NCI-H1417 treated with DMSO at 0.1 percent for 48 hours (cell line): ENCODE measurements around the gene GET4.
"Not testable (repeated sequence)": the region's sequence is repeated elsewhere in the genome, so short reads cannot be mapped to it uniquely, and the experiment has no call there.

Experiments
- DNase-seq: peaks from one replicate; lab custom pipeline; 2025; lab: John Stamatoyannopoulos, UW

The GET4 gene

DNA sequence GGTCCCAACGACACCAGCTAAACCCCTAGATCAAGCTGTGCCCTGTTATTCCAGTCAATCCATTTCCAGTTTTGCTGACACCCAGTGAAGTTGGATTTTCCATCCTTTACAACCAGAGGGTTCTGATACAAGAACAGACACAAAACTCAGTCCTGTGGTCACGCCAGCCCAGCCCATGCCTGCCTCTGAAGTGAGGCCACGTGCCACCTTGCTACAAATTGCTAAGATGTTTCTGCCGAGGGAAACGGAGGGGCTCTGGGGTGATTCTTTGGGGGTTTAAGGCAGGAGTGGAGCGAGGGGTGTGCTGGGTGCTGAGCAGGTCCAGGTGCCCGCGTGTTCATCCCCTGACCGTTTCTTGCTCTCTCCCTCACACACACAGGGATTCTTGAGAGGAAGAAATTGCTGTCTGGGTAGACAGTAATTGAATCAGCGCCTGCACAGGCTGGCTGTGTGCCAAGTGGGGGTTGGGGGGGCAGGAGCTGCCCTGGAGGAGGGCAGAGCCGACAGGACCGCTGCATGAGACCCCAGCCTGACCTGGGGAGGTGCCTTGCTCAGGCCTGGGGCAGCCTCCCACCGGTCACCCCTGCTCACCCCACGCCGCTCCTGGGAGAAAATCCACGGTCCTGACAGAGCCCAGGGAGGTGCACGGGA lies 40.1 kb downstream of the GET4 start:
- DNase-seq: no peak

DNA sequence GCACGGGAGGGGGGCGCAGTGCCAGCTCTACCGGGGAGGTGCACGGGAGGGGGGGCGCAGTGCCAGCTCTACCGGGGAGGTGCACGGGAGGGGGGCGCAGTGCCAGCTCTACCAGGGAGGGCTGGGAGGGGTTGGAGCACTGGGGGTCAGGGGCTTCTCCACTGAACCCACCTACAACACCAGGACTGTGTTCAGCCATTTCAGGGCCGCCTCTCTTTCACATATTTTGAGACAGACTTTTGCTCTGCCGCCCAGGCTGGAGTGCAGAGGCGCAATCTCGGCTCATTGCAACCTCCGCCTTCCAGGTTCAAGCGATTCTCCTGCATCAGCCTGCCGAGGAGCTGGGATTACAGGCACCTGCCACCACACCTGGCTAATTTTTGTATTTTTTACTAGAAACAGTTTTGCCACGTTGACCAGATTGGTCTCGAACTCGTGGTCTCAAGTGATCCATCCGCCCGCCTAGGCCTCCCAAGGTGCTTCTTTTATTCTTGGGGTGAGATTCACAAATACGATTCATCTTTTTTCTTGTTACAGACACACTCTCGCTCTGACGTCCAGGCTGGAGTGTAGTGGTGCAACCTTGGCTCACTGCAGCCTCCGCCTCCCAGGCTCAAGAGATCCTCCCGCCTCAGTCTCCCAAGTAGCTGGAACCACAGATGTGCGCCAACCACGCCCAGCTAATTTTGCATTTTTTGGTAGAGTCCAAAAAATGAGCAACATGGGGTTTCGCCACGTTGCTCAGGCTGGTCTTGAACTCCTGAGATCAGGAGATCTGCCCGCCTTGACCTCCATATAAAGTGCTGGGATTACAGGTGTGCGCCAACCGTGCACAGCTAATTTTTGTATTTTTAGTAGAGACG lies 41.1 kb downstream of the GET4 start:
- no peak for DNase-seq

DNA sequence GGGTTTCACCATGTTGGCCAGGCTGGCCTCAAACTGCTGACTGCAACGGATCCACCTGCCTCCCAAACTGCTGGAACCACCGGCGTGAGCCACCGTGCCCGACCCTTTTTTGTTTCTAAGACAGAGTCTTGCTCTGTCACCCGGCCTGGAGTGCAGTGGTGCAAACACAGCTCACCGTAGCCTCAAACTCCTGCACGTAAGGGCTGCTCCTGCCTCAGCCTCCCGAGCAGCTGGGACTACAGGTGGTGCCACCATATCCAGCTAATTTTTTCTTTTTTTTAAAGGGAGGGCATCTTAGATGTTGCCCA lies 41.7 kb downstream of the GET4 start:
- DNase-seq: no peak

DNA sequence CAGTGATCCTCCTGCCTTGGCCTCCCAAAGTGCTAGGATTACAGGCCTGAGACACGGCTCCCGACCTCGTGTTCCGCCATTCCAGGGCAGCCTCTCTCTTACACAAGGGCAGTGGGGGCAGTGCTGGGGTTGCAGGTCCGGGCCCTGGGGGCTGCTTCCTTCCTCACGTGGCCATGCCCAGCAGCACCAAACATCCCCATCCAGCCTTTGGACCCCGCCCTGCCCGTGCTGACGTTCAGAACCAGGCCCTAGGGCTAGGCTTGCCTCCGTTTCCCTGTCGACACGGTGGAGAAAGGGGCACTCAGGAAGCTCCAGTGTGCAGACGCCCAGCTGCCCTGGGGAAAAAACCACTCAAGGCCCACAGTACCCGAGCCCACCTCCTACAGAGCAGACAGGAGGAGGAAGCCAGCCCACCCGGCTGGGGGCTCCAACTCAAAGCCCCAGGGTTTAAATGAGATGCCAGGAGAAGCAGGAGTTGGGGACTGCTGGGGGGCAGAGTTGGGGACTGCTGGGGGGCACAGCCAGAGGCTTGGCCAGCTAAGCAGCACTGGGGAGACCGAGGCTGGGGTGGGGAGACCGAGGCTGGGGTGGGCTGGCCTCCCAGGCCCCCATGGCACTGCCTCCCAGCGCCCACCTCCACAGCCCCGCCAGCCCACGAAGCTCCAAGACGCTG lies 42.2 kb downstream of the GET4 start:
- no peak for DNase-seq

DNA sequence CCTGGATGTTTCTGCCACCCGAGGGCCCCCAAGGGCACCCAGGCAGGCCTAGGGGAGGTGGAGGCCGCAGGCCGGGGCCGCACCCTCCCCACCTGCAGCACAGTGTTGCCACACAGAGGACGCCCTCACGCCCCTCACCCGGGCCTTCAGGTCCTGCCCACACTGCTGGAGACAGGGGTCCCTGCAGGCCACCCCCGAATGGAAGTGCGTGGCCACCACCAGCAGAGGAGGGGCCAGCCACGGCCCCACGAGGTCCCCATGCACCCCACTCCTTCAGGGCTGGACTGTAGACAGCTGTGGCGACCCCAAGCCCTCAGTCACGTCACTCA lies 42.7 kb downstream of the GET4 start:
- no peak for DNase-seq

DNA sequence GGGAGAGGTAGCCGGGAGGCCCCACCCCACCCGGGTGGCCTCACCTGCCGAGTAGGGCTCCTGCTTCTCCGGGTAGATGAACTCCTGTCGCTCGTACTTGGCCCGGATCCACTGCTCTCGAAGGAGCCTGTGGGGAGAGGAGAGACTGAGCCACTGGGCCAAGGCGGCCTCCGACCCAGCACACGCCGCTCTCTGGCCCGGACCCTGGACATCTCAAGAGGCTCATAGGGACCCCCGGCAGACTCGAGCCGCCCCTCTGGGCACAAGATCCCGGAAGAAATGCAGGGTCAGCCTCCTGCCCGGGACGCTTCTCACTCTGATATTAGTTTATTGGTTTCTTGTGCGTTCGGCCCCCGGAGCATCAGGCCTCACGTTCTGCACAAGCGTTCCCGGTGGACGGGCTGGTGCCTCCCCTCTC lies 43.6 kb downstream of the GET4 start:
- DNase-seq: no peak

DNA sequence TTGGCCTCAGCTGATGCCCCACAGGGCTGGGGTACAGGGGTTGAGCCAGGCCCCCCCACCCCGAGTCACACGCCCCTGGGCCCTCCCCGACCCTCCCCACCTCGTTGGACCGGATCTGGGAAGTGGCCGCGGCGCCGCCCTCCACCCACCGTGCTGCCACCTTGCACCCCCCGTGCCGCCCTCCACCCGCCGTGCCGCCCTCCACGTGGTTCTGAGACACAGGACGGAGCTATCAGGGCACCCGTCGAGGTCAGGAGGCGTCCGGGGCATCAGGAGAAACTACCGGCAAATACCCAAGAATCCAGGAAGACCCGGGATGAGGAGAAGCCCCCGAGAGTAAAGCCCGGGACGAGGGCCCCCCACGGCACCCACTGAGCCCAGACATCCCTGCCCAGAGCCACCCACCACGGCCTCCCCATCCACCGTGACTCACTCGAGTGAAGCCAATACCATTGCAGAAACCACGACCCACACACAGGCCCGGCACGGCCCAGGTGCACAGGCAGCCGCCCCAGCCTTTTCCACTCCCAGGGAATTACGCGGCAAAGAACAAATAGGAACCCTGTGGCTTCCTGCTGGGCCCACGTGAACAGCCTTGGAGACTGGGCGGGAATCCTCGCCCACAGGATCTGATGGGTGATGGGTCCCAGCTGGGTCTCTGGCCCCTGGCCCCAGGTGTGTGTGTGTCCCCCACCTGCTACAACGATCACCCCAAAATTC lies 44.2 kb downstream of the GET4 start:
- DNase-seq: no peak

DNA sequence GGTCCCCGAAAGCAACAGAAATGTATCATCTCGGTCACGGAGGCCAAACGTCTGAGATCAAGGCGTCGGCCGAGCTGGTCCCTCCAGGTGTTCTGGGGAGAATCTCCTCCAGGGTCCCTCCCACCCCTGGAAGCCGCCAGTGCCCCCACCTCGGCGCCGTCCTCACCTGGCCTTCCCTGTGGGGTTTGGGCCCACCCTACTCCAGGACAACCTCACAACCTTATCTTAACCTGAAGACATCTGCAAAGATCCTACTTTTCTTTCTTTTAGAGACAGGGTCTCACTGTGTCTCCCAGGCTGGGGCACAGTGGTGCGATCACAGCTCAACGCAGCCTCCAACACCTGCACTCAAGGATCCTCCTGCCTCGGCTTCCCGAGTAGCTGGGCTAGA lies 44.7 kb downstream of the GET4 start:
- DNase-seq: no peak

DNA sequence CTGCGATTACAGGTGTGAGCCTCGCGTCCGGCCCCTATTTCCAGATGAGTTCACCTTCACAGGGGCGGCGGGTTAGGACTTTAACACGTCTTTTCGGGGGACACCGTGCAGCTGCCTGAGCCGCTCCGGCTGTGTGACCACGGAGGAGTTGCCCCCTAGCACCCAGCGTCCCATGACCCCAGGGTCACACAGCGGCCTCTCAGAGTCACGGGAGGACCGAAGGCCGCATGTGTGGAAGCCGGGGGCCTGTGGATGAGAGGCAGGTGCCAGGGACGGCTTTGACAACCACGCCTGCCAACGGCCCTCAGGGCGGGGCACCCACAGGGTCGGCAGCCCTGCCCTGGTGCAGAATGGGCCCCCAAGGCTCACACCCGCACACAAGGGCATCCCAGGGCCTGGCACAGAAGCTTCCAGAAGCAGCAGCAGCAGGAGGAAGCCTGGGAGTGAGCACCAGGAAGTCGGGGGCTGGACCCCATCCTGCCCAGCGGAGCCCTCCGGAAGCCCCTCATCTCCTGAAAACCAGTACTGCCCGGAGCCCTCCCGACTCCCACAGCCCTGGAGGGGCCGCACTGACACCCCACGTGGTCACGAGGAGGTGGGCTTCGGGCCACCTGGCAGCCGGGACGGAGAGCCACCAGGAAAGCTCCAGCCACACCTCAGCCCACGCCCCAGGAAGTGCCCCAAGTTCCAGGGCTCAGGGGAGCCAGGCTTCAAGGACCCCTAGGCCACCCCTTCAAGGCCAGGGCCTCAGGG lies 45.4 kb downstream of the GET4 start:
- DNase-seq: no peak

DNA sequence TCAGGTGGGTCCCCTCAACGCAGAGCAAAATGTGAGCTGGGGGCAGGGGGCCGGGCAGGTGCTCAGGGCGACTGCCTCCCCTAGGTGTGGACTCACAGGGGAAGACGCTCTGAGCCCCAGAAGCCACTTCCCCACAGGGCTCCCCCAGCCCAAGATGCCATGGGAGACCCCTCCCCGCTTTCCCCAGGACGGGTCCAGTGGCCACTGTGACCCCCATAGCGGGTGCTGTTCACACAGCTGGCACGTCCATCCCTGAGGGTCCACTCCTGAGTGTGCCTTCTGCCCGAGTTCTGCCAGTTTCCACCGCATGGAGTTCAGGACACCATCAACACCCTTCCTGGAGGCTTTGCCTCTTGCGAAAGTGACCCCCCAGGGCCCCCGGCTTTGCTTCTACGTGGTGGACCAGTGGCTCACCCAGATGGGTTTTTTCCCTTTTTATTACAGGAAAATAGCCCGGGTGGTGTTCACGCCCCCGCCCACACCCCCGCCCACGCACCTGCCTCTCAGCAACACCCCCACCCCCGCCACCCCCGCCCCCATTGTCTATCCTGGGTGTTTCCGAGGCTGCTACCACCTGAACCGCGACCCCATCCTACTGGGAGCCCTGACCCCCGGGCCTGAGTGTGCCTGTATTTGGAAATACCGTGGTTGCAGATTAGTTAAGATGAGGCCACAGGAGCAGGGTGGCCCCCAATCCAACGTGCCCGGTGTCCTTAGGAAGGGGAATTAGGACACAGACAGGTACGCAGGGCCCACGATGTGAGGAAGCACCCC lies 46.2 kb downstream of the GET4 start:
- DNase-seq: no peak

DNA sequence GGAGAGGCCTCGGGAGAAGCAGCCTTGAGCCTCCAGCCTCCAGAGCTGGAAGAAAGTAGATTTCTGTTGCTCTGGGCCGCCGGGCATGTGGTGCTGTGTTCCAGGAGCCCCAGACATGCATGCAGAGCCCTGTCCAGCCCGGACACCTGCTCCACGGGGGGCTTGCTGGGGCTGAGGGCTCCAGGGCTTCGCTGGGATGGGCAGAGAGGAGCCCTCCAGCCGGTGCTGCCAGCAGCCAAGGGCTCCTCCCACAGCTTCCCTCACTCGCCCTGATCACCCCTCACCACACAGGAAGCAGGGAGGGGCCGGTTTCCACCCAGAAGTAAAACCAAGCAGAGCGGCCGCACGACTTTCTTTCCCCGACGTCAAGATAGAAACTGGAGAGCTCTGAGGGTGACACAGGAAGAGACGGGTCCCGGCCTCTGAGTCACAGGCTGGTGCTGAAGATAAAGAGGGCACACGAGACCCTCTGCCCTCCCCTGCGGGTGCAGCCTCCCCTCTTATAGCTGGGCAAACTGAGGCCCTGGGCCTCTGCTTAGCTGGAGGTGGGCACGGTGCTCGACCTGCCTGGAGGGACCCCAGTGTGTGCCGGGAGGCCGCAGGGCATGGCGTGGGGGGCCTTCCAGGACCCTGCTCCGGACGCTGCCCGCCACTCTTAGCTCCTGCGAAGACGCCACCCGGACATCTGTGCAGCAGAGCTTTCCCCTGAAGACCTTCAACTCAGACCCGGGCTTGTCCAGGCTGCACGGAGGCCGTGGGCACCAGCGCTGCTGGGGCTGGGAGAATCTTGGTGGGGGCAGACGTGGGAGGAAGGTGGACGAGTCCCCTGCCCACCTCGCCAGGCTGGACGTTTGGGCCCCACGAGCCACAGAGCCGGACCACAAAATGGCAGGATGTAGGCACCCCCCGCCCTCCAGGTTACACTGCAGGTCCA lies 47.0 kb downstream of the GET4 start:
- no peak for DNase-seq

DNA sequence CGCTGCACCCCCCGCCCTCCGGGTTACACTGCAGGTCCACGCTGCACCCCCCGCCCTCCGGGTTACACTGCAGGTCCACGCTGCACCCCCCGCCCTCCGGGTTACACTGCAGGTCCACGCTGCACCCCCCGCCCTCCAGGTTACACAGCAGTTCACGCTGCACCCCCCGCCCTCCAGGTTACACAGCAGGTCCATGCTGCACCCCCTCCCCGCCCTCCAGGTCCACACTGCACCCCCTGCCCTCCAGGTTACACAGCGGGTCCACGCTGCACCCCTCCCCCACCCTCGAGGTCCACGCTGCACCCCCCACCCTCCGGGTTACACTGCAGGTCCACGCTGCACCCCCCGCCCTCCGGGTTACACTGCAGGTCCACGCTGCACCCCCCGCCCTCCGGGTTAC lies 47.7 kb downstream of the GET4 start:
- not testable (repeated sequence) for DNase-seq

DNA sequence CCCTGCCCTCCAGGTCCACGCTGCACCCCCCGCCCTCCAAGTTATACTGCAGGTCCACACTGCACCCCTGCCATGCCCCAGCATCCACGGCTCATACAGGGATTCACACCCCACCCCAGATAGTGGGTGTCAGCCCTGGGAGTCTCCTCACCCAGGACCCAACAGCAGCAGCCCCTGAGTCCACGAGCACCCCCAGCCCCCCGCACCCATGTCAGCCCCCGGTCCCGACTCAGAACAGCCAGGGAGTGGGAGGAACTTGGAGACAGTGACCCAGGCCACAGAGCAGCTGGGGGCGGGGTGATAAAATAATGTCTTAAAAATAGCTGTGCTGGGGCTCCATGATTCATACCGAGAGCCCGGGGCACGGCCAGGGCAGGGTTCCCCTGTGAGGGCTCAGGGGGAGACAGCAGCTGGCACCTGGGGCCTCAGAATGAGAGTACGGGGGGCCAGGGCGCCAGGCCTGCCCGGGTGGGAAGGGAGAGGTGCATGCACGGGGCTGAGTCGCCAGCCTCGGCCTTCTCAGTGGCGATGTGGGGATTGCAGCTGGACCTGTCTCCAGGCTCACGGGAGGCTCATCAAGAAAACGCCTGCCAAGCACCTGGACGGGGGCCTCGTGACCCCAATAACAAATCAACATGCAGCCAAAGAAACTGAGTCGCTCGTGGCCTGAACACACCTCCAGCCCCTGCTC lies 48.3 kb downstream of the GET4 start:
- DNase-seq: no peak

DNA sequence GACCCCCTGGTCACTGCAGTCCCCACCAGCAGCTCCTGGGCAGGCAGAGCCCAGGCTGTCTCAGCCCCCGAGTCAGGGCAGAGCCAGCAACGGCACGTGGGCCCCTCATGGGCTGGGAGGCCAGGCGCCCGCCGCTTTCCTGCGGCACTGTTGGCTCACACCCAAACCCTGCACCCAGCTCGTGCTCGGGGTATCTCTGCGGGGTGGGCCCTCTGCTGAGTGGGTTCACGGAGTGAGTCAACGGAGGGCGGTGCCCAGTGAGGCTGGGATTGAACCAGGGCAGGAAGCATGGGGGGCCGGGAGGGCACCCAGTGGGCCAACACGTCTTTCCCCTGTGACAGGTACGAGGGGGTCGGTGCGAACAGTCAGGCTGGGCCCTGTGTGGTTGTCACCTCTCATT lies 49.2 kb downstream of the GET4 start:
- no peak for DNase-seq

DNA sequence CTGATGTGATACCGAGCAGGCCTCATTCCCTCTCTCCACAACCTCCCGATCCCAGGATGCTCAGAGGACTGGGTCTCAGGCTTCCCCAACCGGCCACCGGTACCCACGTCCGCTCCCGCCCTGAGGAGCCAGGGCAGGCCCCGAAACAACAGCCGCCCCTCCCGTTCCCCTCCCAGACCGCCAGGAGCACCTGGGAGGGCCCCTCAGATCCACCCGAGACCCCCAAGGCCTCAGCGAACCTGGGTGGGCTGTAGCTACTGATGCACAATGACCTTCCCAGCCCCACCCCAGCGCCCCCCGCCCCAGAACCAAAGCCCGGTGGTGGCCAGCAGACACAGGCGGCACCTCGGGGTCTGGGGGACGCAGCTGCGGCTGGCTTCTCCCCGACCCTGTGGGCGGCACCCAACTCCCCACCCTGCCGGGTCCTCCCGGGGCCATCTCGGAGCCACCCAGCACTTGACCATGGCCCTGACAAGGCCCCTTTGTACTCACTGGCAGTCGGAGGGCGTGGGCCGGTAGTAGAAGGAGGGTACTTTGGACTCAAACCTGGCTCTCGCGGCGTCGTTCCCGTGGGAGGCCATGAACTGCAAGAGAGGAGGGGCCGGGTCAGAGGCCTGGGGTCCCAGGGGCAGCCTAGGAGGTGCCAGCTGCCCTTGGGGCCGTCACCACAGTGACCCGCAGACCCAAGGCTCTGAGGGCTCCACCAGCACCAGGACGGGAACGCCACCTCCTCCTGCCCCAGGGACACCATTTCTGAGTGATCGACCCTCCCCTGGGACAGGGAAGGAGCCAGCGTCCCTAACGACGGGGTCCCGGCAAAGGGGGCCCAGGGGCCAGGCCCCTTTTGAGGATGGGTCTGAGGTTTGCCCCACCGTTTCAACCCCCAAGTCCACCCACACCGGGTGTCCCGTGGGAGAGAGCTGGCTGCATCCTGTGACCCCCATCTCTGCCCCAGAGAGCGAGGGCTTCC lies 50.0 kb downstream of the GET4 start:
- no peak for DNase-seq

DNA sequence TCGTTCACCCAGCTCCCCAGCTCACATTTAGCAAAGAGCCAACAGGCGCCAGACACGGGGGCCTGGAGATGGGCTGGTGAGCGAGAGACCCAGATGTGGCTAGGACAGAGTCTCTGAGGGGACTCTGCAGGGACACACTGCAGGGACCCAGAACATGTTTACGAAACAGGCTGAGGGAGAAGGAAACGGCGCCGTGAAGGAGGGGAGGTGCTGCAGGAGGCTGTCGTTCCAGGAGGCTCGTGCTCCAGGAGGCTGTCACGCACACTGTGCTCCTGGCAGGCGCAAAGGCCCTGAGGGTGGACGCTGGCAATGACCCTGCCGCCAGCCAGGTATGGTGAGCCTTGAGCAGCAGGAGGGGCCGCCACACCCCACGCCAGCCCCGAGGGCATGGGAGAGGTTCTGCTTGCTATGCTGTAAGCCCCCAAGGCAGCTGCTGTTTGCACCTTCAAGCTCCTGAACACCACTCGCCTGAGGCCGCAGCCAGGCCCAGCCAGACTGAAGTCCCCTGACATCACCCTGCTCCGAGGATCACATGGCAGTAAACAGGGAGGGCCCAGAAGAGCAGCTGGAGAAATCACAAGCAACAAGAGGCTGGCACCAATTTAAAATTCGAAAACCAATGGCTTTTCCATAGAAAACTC lies 50.8 kb downstream of the GET4 start:
- no peak for DNase-seq

DNA sequence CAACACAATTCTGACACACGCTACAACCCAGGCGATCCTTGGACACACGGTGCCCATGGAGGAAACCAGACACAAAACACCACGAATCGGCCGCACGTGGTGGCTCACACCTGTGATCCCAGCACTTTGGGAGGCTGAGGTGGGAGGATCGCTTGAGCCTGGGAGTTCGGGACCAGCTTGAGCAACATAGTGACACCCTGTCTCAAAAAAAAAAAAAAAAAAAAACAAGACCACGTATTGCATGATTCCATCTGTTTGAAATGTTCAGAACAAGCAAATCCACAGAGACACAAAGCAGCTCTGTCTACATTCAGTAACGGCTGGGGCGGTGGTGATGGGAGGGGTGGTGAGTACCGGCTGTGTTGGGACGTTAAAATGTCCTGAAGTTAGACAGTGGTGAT lies 53.0 kb downstream of the GET4 start:
- DNase-seq: no peak
